ENCODE measurements around the gene TERT.

Gene TERT

DNA sequence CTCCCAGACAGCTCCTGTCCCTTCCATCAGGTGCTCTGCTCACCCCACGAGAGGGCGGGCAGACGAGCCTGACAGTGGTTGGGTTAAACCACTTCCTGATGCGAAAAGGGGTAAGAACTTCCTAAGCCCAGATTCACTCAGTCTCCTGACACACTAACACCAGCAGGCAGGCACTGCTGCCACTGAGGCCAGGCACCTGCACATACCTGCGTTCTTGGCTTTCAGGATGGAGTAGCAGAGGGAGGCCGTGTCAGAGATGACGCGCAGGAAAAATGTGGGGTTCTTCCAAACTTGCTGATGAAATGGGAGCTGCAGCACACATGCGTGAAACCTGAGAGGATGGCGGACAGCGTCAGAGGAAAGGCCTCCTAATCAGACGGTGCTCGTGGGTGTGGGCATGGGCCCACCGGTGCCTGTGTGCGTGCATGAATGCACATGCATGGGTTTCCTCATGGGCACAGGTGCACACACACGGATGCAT, 39.7 kb downstream of the TERT start:
- DNase-seq, result no peak

DNA sequence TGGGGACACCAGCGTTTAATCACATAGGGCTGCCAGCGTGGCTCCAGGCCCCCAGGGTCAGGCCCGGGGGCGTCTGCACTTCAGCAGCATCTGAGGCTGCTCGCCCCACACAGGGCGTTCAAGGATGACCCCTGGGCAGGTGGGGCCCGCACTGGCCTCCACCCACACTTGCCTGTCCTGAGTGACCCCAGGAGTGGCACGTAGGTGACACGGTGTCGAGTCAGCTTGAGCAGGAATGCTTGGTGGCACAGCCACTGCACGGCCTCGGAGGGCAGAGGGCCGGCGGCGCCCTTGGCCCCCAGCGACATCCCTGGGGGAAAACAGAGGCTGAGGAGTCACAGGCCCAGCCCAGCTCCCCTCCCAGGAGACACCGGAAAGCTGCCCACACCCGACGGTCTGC, 40.7 kb downstream of the TERT start:
- no peak for DNase-seq

DNA sequence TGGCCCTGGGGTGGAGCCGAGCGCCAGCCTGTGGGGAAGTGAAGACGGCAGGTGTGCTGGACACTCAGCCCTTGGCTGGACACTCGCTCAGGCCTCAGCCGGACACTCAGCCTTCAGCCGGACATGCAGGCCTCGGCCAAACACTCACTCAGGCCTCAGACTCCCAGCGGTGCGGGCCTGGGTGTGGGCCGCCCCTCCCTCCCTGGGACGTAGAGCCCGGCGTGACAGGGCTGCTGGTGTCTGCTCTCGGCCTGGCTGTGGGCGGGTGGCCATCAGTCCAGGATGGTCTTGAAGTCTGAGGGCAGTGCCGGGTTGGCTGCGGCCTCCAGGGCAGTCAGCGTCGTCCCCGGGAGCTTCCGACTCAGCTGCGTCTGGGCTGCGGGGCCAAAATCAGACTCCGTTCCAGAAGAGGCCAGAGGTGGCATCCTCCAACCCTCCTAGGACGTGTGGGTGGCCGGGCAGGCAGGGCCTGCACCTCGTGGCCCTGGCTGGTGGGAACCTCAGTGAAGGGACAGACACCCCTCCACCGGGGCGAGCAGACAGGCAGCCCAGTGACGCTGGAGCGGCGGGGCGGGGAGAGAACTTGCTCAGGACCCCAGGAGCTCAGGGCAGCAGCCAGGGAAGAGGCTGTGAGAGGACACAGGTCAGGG, 41.3 kb downstream of the TERT start:
- no peak for DNase-seq

DNA sequence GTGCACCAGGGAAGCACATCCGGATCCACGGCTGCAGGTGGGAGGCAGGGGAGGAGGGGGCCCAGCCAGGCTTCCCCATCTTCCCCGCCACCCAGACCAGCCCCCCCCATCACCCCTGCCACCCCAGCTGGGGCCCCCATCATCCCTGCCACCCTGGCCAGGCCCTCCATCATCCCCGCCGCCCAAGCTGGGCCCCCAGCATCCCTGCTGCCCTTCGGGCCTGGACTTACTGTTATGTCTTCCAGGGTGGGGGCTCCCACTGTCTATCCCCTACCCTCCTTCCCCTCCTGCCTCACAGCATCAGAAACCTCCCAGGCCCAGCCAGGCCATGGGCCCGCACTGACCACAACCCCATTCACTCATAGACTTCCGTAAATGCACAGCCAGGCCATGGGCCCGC, 42.2 kb downstream of the TERT start:
- DNase-seq, result no peak

DNA sequence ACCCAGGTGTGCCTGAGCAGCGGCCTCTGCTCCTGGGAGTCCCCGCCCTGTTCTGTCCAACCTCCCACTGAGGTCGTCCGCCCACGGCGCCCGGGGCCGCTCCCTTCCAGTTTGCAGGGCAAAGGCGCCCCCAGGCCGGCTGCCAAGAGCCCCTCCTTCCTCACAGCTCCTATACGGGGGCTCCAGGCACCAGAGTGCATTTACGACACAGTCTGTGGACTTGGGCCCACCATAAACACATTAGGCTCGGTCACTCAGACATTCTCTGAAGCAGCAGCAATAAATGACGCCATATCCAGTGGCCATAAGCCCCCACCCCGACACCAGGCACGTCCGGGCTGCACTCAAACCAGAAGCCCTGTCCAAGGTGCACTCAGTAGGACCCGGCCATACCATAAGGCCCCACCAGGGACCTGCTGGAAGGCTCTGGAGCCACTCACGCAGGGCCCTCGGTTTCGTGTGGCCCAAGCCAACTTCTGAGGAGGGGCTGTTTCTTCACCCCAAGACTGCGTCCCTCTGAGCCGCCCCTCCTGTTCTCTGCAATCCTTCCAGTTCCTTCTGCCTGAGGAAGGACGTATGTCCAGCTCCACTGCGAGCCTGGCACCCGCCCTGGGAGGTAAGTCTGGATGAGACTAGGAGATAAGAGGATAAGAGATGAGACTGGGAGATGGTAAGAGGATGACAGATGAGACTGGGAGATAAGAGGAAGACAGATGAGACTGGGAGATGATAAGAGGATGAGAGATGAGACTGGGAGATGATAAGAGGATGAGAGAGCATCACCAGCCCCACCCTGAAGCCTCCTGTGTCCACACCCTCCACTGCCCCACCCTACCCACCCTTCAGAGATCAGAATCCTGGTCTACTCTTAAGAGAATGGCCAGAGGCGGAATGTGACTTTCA, 42.9 kb downstream of the TERT start:
- DNase-seq, result no peak

DNA sequence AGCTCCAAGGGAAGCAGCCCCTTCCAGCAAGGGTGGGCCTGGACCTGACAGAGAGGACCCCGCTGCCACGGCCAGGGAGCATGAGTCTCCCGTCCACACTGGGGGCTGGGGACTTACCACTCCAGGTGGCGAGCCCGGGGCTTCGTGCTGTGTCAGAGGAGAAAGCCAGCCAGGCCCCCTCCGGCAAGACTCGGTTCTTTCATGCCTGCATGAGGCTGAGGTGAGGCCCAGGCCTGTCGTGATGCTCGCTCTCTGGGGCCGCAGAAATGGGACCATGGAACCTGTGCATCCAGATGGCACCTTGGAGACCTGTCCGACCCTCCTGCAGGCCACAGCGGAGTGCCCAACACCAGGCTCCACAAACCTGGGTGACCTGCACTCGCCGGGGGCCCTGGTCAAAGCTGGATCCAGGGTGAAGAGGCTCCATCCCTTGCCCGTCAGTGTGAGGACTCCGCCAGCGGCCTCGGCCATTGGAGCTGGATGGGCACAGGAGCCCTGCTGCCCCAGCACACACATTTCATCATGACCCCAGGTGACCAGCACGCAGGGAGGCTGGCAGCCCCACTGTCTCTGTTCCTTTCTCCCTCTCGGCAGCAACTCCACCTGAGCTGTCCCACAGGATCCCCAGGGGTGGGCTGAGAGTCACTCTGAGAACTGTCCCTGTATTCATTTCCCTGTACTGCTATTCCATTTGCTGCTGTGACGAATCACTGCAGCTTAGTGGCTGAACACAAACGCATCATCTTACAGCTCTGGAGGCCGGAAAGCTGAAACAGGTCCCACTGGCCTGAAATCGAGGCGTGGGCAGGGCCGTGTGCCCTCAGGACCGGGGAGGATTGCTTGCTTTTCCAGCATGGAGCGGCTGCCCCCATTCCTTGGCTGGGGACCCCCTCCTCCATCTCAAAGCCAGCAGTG, 45.2 kb downstream of the TERT start:
- no peak for DNase-seq

DNA sequence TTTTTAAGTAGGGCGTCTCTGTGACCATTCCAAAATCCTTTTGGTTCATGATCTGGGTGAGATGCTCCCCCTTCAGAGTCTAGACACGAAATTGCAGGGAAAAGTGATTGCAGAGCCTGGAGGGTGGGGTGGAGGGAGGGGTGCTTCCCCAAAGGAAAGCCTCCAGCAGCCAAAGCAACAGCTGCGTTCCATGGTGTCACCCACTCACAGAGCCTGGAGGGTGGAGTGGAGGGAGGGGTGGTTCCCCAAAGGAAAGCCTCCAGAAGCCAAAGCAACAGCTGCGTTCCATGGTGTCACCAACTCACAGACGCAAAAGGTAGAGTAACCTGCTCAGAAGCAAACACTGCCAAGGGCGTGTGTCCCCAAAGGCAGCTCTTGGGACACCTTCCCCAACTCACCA, 47.1 kb downstream of the TERT start:
- DNase-seq, result no peak

DNA sequence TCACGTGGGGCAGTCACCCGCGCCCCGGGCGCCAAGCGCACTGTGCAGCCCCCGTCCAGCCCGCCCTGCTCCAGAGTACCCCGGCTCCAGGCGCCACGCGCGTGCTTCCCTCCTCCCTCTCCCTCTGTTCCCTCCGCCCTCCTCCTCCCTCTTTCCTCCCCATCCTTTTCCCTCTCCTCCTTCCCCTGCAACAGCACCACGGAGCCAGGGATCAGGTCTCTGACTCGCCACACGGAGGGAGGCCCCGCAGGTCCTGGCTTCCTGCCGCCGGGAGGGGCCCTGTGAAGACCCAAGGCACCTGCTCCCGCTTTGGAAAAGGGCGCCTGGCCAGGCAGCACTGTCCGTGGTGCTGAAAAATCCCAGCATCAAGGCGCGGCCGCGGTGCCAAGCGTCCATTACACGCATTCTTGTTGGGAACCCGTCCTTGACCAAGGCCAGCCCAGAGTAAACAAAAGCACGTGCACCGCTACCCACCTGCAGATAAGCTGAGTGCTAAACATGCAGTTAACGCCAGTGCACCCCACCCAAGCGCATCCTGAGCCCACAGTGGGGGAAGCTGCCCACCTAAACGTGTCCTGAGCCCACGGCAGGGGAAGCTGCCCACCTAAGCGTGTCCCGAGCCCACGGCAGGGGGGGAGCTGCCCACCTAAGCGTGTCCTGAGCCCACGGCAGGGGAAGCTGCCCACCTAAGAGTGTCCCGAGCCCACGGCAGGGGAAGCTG, 48.0 kb downstream of the TERT start:
- no peak for DNase-seq

DNA sequence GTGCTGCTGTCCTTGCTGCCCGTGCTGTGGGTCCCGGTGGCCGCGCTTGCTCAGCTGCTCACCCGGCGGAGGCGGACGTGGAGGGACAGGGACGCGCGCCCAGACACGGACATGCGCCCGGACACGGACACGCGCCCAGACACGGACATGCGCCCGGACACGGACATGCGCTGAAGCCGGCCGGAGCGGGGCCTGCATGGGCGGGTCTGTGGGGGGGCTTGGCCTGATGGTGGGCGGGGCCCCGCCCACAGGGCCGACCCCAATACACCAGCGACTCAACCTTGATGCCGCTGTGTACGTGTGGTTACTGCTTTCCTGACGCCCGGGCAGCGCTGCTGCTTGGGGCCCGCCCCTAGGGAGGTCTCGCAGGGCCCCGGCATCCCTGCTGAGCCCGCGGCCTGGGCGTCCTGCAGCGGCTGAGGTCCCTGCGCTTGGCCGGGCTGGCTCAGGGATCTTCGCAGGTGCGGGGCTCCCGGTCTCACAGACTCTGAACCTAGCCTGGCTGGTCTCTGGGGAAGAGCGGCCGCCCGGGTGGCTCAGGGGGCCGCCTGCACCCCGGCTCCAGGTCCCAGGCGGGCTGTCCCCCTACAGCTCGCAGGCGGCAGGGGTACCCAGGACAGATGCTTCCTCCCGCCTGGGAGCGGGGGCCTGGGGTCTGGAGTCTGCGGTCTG, 48.8 kb downstream of the TERT start:
- DNase-seq, result no peak

DNA sequence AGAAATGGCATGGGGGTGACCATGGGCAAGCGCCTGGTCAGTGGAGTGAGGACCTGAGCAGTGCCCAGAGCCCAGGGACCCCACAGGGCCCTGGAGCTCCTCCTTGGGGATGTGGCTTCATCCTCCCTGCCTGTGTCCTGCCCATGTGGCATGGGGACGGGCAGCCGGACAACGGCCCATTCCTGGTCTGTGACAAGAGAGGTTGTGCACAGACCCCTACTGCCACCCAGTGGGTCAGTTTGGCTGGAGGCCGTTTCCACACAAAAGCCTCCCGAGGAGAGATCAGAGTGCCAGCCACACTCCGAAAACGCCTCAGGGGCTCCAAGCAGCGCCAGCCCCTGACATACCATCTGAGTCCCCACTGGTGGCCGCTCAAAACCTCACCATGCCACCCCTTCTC, 49.9 kb downstream of the TERT start:
- no peak for DNase-seq

DNA sequence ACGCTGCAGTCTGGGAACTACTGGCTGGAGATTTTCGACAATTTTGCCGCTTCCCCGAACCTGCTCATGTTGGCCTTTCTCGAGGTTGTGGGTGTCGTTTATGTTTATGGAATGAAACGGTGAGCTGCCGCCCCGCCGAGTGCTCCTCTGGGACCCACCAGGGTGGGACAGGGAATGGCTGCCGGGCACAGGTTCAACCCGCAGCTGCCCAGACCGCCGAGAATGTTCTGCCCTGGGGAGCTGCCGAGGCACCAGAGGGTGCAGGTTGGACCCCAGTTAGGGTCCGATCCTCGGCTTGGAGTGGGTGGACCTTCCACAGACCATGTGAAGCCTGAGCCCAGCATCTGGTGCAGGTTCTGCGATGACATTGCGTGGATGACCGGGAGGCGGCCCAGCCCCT, 50.6 kb downstream of the TERT start:
- DNase-seq, result no peak

DNA sequence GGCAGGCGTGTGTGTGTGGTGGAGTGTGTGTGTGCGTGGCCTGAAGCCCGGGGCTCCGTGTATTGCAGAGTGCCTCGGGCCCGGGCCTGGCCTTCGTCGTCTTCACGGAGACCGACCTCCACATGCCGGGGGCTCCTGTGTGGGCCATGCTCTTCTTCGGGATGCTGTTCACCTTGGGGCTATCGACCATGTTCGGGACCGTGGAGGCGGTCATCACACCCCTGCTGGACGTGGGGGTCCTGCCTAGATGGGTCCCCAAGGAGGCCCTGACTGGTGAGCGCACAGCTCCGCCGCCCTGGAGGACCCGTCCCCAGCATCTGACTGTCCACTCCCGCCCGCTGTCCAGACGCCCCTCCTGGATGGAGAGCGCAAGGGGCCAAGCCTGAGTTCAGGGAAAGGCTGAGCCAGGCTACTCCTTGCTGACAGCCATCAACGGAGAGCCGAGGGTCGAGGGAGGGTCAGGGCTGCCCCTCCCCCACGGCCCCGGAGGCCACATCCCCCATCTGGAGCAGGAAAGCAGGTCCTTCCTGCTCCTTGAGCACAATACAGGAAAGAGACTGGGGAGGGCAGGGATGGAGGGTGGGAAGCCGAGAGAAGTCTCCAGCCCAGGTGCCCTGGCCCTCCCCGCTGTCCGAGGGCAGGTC, 51.3 kb downstream of the TERT start:
- no peak for DNase-seq

DNA sequence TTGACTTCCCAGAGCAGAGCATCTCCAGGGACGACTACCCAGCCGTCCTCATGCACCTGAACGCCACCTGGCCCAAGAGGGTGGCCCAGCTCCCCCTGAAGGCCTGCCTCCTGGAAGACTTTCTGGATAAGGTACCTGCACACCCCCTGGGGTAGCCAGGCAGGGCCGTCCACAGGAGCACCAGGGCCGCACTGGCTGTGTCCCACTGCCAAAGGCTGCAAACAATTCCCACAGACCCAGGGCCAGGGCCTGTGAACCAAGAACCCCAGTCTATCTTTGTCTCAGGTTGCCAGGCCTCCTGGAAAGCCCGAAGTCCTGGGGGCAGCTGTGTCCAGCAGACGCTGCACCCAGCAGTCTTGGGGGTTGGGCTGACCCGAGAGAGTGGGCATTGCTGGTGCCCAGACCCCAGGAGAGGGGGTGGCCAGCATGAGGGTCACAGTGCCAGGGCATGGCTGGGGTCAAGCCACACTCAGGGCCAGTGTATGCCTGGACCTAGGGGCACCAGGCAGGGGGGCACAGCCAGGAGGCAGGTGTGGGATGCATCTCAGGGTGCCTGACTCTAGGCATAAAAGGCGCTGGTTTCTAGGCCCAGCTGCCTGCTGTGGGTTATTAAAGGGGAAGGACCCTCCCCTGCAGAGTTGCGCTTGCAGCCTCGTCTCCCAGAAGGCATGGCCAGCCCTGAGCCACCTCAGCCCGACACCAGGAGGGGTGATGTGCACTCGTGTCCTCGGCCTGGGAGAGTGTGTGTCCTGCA, 52.0 kb downstream of the TERT start:
- no peak for DNase-seq

DNA sequence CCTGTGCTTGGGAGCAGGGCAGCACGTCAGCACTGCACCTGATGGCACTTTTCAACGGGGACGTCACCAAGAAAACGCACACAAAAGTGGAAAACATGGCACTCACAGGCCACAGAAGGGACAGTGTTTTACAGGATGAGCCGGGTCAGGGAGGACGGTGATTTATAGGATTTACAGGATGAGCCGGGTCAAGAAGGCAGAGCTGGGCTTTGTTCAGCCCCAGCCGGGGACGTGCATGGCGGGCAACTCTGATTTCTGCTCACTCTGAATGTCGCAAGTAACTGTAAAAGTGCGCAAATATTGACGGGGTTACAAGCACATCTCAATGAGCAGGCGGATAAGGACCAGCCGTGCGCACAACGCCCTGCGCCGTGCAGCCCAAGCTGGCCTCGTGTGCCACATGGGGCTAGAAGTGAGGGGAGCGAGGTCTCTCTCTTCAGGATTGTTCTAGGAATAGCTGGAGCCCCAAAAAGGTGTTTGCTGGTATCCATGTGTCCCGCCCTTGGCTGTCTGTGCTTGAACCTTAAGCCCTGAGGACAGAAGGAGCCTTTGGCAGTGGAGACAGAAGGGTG, 53.3 kb downstream of the TERT start:
- DNase-seq, result no peak

DNA sequence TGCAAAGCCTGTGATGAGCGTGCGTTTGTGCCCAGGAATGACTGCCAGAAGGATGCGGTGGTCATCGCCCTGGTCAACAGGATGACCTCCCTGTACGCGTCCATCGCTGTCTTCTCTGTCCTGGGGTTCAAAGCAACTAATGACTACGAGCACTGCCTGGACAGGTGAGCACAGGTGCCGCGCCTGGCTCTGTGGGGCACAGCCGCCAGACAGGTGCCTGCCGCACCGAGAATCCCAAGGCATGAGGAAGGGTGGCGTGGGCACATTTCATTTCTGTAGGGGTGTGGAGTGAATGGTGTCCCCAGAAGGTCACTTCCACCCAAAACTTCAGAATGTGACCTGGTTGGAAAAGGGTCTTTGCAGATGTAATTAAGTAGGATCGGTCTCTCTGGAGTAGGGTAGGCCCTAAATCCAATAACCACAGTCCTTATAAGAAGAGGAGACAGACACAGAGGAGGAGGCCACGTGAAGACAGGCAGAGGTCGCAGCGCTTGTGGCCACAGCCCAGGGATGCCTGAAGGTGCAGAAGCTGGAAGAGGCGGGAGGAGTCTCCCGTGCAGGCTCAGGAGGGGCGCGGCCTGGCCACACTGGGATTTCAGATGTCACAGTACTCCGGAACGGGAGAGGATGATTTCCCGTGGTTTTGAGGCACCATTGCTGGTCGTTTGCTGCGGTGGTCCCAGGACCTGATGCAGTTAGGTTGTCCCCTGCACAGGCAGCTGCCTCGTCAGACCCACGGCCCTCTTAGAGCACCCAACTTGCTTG, 54.2 kb downstream of the TERT start:
- no peak for DNase-seq

DNA sequence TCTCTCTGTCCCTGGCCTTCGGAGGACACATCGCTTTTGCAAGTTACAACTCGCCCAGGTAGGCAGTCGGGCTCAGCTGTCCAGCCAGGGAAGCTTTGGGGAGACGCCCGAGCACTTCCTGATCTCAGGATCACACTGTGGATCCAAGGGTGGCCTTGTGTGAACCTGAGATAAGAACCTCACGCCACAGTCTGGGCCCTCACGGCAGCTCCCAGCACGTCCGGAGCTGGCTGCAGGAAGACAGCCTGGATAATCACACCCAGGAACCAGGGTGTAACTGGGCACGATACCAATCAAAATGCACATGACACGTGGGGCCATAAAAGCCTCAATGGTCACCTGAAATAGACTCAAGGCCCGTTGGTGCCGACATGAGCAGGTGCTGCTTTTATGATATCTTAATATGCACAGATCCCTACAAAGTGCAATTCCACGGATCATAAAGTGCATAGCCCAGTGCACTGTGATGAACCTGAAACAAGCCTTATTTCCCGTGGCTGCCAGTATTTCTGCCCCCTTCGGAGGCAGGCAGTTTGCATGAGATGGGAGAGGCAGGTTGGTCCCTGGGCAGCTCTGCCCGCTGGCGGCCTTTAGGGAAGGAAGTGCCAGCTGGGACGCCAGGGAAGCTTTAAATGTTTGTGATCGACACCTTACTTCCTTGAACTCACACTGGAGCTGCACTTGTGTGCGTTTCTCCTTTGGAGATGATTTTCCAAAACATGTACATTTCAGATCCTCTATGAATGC, 55.2 kb downstream of the TERT start:
- DNase-seq, result no peak

DNA sequence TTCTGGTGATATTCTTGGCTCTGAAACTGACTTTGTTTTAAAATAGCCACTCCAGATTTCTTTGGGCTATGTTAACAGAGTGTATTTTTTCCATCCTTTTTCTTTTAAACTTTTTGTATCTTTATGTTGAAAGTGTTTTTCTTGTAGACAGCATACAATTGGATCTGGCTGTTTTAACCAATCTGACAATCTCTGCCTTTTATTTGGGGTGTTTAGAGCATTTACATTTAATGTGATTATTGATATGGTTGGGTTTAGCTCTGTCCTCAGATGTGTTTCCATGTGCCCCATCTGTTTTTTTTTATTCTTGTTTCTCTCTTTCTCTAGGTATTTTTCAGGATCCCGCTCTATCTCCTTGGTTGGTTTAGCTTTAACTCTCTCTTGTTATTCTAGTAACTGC, 59.0 kb downstream of the TERT start:
- DNase-seq, result no peak

DNA sequence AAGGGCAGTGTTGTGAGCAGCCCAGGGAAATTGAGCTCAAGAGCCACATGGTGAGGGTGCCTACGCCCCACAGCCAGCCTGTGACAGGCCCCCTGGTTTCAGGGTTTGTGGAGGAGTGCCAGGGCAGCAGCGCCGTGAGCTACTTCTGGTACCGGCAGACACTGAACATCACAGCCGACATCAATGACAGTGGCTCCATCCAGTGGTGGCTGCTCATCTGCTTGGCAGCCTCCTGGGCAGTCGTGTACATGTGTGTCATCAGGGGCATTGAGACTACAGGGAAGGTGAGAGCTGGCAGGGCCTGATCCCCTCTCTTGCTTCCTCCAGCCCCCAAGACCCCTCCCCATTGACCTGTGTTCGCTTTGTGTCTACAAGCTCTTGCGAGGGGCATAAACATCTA, 59.5 kb downstream of the TERT start:
- no peak for DNase-seq

DNA sequence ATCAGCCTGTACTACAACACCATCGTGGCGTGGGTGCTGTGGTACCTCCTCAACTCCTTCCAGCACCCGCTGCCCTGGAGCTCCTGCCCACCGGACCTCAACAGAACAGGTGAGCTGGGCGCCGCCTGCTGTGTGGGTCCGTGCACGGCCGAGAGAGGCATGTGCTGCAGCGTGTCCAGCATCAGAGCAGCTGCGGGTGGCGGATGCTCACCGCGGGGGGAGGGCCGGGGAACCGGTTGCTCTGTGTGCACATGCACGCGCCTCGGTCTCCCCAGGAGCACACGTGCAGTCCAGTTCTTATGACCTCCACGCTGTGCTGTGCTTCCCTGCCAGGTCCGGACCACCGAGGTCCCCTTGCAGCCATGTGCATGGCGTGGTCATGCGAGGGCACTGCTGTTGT, 62.1 kb downstream of the TERT start:
- DNase-seq, result no peak
